Activated CD8-positive, alpha-beta memory T cell treated with anti-CD3 and anti-CD28 coated beads for 24 hours (primary cell): ENCODE data around the gene TMEM151B.
A peak's percentile ranks its signal among the peaks of the same experiment; 100 is the strongest.
"Not testable (repeated sequence)": the region's sequence is repeated elsewhere in the genome, so short reads cannot be mapped to it uniquely, and the experiment has no call there.

Experiments used
- DNase-seq: peaks from one replicate; pipeline ENCODE4 v3.0.0-alpha.2; 2020

The TMEM151B gene

DNA sequence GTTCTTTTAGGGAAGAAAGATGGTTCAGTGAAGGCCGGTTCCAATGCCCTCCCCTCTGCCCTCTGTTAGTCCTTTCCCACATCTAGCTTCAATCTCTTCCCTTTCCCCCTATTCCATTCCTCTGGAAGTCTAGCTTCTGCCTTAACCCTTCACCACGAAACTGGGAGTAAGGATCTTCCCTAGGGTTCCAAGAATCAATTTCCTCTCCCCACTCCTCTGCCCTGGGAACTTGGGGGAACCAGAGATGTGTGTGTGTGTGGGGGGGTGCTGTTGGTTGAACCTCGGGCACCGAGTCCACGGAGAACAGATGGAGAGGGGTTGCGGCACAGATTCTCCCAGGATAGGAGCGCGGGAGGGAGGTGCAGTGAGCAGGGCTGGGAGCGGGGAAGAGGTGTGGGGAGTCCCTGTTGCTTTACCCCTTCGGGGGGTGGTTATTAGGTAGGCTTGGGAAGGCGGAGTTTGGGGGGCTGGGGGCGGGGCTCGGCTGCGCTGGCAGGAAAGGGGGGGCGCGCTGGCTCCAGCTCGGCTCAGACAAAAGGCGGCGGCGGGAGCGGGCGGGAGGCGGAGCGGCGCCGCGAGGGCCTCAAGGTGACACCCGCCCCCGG is at the start of gene TMEM151B:
TSS of gene TMEM151B (plus strand) at position 530 of the 605 bp plus-strand sequence. CDS start 293 bp downstream, outside the sequence.
- DNase-seq: peak; percentile 60

DNA sequence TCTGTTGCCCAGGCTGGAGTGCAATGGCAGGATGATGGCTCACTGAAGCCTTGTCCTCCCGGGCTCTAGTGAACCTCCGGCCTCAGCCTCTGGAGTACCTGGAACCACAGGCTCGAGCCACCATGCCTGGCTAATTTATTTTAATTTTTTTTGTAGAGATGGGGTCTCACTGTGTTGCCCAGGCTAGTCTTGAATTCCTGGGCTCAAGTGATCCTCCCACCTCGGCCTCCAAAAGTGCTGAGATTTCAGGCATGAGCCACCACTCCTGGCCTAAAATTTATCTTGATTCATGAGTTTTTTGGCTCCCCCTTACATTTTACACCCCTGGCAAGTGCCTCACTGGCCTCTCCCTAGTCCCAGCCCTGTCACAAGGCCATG is 49.3 kb upstream of the TMEM151B start:
- no peak for DNase-seq

DNA sequence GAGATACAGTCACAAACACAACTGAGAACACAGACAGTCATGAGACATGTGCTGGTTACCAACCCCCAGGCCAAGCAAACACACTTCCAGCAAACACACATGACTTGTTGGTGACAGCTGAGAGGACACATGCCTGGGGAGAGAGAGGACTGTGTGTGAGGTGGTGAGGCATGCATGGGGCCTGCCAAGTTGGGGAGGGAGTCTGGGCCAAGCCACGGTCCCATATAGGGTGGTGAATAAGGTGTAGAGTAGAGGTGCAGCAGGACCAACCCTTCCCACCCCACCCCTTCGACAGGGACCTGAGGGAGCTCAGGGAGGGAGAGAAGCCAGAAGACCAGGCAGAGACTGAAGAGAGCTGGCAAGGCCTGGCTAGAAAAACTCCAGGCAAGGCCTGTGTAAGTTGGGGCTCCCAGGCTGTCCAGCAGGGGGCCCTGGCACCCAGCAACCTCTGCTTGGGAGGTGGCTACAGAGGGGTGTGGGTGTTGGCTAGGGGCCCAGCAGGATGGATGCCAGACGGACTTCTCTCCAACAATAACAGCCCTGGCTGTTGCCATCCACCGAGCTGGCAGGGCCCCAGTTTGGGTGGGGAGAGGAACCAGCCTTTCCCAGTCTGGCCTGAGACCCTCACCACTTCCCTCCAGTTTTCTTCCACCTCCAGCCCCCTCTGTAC is 48.8 kb upstream of the TMEM151B start:
- DNase-seq: peak; percentile 84

DNA sequence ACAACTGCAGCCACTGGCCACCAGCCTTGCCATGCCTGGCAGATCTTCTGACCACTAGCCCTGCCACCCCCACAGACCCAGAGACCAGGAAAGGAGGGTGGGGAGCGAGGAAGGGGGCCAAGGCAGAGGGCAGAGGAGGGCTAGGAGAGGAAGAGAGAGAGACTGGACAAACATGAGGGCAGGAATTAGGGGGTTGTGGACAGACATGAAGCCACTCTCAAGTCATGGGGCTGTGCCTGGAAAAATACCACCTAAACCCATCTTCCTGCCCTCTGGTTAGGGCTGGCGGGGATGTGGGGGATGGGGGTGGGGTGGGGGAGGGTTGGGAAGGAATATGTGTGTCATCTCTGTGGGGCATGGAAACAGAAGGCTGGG is 48.3 kb upstream of the TMEM151B start:
- DNase-seq: no peak

DNA sequence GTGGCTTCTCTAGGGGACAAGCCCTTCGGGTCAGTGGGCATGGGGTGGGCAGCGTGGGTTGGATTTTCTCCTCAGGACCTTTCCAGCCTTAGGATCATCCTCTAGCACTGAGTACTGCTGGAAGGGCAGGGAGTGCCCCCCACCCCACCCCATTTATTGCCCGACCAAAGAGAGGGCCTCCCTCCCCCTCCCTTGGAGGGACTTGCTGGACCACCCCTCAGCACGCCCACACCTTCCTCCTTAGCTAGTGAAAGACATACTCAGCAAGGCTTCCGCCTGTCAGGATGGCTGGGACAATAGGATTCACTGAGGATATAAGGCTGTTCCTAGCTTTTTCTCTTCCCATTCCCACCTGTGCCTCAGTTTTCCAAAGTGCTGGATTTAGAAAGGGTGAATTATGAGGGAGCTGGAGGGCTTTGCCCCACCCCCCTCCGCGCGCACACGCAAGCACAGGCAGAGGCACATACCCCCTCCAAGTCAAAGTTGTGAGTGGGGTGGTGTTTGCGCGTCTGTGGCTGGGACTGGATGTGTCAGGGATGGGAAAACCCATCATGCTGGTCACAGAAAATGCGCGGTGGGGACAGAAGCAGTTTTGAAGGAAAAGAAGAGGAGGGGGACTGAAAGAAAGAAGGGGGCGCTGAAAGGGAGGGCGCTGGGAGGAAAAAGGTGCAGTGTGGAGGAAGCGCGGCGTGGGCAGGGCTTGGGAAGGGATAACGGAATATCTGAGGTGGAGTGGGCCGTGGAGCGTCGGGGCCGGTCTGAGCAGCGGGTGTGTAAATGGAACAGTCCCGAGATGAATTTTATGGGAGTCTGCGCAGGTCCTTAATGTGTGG is 47.5 kb upstream of the TMEM151B start:
- no peak for DNase-seq

DNA sequence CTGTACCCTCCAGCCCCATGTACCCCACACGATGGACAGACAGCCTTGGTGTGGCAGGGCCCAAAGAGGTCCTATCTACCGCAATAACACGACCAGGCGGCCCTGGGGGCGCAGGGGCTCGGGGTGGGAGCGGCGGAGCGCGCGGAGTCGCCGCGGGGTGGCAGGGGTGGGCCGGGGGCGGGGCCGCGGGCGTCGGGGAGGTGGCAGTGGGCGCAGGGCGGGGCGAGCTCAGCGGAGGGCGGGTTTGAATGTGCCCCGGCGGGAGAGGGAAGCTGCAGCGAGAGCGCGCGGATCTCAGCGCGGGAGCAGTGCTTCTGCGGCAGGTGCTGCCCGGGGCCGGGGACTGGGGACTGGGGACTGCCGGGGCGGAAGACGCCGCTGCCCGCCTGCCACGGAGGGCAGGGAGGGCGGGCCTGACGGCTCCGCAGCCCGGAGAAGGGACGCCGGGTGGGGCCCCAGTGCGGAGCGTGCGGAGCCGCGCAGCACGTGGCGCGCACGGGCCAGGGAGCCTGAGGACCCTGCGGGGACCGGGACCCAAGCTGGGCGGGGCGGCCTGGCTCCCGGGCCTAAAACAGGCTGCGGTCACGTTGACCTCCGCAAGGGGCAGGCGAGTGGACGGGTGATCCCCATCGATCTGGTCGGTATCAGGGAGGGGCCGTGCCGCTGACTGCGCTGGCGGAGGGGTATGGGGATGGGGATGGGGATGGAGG is 46.8 kb upstream of the TMEM151B start, which contains the start of gene SLC29A1:
TSS of gene SLC29A1 (plus strand) at position 277 of the 710 bp plus-strand sequence. CDS start 3,719 bp downstream, outside the sequence.
- peak; percentile 94 for DNase-seq

DNA sequence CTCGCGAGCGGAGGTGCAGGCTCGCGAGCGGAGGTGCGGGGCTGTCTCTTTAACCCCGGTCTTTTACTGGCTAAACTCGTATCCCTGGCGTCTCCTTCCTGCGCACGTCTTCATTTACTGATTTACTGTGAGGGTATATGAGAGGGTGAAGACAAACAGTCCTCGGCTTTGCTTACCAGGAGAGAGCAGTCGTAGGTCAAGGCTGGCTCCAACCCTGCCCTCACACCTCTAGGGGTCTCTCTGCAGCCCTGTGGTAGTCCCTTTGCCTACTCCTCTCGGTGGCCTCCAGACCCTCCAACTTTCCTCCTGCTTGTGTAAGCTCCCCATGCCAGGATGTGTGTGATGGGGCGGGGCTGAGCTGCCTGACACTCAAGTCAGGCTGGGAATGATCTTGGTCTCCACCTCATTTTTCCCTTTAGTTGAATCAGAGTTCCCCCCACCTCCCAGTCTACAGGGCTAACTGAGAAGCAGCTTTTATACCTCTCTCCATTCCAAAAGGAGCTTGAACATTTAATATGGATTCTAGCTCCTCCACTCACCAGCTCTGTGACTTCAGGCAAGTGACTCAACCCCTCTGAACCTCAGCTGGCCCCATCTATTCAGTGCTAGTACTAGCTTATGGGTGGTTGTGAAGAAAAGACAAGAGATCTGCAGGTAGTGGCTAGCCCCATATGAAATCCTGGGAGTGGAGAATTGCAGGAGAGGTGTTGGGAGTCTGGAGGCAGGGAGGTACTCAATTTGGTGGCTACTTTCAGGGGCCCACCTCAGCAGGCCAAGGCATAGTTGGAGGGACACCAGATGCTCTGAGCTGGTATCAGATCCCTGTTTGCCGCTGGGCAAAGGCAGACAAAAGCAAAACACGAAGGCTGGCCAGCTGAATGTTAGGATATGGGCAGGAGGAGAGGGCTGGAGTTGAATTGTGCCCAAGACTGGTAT is 46.0 kb upstream of the TMEM151B start:
- no peak for DNase-seq

DNA sequence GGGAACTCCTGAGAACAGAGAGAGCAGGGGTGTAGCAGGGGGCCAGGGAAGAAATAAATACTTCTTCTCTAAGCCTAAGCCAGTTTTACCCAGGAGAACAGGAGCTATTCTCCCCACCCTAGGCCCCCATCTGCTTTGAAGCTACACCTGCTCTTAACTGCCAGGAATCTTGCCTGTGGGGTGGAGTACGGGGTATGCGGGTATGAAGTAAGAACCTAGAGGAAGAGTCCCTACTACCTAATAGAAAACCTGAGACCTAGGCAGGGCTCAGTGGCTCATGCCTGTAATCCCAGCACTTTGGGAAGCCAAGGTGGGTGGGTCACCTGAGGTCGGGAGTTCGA is 45.3 kb upstream of the TMEM151B start:
- no peak for DNase-seq

DNA sequence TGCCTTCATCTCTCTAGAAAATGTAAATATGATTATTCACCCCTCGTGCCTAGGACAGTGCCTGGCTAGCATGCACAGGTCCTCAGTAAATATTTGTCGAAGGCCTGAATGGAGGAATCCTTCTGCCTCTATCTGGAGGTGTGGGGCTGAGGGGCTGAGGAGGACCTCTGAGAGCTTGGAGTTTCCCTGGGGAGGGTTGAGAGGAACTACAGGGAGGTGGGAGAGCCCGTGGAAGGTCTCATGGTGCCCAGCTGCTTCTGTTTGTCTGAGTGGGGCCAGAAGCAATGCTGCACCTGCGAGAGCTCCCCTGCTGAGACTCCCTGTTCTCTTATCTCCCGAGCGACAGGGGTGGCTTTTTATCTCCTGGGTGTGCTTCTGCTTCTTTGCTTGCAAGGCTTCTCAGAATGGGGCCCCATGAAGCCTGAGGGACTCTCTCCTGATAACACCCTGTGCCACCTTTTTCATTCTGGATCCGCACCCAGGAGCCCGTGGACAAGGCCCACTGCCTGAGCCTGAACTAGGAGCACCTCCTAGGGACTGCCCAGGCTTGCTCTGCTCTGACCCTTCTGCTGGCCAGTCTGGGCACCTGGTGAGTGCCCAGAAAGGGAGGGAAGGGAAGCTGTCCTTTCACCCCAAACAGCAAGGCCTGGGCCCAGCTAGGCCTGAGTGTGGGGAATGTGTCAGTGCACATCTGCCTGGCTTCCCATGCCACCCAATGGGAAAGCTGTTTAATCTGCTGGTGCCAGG is 44.5 kb upstream of the TMEM151B start:
- DNase-seq: no peak

DNA sequence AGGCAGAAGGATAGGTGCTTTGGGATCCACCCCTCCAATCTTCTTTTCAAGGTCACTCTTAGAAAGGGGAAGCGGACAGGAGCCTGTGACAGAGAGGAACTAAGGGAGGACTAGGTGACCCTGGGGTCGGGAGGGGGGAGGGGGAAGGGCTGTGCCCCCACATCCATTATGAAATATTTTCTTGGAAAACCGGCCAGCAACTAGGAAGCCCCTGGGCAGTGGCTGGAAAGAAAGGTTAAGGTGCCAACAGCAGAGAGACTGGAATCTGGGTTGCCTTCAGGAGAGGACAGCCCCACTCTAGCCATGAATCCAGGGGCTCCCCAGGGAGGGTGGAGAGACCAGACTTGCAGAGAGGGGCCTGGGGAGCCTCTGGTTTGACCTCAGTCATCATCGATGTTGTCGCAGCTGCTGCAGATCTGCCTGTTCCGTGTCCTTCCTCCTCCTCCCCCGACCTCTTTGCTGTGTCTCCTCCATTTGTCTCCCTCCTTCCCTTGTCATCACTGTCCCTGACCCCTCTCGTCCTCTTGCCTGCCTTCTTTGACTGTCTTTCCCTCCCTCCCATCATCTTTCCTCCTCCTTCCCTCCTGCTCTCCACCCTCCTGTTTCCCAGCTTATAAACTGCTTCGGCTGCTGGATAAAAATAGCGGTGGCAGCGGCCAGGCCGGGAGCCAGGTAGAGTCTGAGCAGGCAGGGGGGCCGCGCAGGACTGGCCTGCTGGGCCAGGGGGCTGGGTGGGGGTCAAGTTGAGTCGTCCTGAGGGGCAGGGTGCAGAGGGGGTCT is 43.7 kb upstream of the TMEM151B start:
- DNase-seq: no peak

DNA sequence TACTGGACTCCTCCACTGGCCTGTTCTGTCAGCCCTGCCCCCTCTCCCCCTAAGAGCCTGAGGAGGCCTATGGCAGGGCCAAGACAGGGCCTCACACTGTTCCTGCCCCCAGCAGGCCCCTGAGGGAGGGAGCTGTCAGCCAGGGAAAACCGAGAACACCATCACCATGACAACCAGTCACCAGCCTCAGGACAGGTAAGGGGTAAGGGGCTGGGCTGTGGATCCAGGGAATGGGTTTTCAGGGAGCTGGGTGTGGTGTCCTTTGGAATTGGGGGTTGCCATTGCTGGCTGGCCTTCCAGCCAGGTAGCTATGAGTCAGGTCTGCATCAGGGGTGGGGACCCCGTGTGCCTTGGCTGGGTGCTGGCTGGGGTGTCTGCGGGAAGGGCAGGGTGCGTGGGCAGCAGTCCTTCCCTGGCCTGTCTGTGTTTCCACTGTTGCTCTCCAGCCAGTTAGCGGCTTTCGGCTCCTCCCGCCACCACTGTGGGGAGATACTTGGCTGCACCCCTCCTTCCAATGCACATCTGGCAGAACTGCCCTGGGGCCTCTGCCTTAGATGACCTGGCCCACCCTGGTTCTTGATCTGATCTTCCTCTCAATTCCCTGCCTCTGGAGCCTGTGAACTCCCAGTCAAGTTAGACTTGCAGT is 43.0 kb upstream of the TMEM151B start:
- no peak for DNase-seq

DNA sequence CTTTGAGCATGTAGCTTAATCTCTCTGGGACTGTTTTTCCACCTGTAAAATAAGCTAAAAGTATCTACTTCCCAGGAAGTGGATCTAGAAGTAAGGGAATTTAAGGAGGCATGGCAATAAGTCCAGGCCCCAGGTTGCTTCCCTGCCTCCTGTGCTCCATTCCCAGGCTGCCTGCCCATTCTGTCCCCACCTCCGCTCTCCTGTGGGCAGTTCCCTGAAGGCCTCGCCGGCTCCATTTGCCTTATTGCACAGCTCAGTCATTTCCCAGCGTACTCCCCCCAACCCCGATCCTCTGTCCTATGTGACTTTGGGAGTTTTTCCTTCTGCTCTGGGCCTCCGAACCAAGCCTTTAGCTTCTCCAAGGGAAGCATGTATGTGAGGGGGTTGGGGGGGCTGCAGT is 42.2 kb upstream of the TMEM151B start:
- no peak for DNase-seq

DNA sequence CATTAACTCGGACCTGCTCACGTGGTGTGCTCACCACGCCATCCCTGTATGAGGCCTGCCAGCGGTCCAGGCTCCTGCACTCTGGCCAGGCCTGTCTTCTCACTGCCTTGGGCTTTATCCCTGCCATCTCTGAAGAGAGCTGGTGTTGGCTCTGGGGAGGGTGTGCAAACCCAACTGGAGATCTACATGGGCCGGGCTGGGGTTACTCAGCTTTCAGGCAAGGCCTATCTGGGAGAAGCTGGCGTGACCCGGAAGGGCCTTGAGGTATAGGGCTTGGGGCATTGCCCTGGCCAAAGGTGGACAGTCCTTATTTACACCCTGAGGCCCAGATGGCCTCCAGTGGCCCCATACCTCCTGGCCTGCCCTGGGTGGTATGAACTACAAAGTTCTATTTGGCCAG is 41.8 kb upstream of the TMEM151B start:
- no peak for DNase-seq

DNA sequence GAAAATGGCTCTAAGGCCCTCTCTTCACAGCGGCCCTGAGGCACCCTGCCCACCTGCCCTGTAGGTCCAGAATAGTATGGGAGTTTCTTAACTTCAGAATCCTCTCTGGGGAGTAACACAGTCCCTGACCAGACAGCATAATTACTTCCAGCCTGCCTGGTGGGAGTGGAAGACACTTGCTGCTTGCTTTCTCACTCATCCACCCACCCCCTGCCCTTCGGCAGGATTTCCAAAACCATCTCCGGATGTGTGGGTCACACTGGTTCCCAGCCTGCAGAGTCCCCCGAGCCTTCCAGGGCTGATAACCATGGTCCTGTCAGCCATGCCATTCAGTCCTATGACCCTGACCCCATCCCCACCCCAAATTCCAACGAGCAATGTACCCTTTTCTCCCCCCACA is 41.4 kb upstream of the TMEM151B start:
- no peak for DNase-seq

DNA sequence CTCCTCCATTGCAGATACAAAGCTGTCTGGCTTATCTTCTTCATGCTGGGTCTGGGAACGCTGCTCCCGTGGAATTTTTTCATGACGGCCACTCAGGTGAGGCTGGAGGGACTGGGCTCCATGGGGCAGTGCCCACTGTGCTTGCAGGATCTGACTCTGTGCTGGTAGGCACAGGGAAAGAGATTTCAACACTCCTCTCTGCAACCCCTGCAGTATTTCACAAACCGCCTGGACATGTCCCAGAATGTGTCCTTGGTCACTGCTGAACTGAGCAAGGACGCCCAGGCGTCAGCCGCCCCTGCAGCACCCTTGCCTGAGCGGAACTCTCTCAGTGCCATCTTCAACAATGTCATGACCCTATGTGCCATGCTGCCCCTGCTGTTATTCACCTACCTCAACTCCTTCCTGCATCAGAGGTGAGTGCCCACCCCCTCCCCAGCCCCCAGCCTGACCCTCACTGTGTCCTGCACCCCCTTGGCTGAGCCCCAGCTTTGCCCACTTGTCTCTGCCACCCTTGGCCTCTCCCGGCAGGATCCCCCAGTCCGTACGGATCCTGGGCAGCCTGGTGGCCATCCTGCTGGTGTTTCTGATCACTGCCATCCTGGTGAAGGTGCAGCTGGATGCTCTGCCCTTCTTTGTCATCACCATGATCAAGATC is 40.7 kb upstream of the TMEM151B start:
- DNase-seq: no peak

DNA sequence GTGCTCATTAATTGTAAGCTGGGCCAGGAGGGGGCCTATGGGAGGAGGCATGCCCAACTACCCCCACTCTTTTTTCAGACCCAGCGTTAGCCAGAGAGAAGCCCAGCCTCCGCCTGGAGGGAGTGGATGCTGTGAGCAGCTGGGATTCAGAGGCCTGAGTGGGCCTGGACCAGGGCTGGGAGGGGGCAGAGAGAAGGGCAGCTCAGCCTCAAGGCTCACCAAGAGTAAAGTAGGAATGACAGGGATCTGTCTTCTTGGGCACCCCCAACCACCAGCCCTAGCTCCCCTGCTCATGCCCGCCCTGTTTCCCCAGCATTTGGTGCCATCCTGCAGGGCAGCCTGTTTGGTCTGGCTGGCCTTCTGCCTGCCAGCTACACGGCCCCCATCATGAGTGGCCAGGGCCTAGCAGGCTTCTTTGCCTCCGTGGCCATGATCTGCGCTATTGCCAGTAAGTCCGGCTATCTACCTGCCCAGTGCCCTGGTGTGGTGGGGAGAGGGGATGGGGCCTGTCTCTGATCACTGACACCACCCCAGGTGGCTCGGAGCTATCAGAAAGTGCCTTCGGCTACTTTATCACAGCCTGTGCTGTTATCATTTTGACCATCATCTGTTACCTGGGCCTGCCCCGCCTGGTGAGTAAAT is 40.1 kb upstream of the TMEM151B start:
- no peak for DNase-seq

DNA sequence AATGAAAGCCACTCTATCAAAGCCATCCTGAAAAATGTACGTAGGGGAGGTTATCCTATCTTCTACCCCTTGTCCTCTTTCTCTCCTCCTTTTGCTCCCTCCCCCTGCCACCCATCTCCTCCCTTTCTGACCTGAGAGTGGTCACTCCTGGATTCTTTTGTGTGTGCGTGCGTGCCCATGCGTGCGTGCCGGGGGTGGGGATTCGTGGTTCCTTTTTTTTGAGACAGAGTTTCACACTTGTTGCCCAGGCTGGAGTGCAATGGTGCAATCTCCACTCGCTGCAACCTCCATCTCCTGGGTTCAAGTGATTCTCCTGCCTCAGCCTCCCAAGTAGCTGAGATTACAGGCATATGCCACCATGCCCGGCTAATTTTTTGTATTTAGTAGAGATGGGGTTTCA is 38.8 kb upstream of the TMEM151B start:
- not testable (repeated sequence) for DNase-seq

DNA sequence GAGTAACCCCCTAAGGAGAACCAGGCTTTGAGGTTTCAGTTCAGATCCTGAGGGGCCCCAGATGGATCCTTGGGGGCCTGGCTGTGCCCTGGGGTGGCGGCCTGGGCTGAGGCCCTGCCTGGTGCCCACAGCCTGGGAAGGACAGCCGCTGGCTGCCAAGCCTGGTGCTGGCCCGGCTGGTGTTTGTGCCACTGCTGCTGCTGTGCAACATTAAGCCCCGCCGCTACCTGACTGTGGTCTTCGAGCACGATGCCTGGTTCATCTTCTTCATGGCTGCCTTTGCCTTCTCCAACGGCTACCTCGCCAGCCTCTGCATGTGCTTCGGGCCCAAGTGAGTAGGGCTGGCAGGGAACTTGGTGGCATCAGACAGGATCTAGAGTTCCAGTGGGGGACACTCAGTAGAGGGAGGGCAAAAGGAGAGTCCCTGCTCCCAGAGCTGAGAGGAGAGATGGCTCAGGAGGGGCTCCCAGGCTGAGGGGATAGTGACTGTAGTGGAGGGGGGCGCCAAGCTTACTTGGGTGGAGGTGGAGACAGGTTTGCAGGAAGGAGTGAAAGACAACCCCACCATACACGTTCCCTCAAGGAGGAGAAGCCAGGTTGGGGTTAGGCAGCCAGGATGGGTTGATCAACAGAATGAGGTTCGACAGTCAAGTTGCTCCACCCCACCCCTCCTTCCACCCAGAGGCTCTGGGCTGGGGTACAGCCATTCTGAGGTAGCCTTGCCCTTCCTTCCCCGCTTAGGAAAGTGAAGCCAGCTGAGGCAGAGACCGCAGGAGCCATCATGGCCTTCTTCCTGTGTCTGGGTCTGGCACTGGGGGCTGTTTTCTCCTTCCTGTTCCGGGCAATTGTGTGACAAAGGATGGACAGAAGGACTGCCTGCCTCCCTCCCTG is 37.3 kb upstream of the TMEM151B start:
- no peak for DNase-seq
